IMR-90 (cell line): ENCODE results near the gene STX18. TPM values are rescaled to one million over a fixed set of nuclear protein-coding genes. Genes with fewer than 3 reads are reported as not detected.

Source experiments
- ATAC-seq: fragments of 200-7000 bp; cut with Tn5 transposase; 2 replicates; pipeline ENCODE4 v1.9.1; 2020; ENCODE audit warnings: low read depth, mild to moderate bottlenecking, moderate library complexity
- BruUV-seq: library from RNA; stranded (reverse); fragments of 400-500 nt; replicated peaks from 2 replicates; lab custom pipeline; 2021; lab: Mats Ljungman, UMichigan
- CTCF ChIA-PET: fragments of 300-600 bp; formaldehyde crosslinking; extraction: SDS; loops from one replicate; lab custom pipeline; 2021; ENCODE audit warnings: antibody characterized with exemption; lab: Yijun Ruan, JAX
- POLR2A ChIA-PET: fragments of 300-600 bp; sonication (Branson Sonifier 250); formaldehyde crosslinking; loops from one replicate; lab custom pipeline; 2022; ENCODE audit warnings: antibody characterized with exemption; ENCODE audit not compliant: unreplicated experiment; lab: Charles Lee
- DNase-seq: peaks from one replicate; pipeline ENCODE4 v3.0.0; 2013
- H2AFZ ChIP-seq: replicated peaks from 2 replicates; pipeline ENCODE3; 2013; ENCODE audit warnings: low read length, mild to moderate bottlenecking; ENCODE audit not compliant: poor library complexity
- H2AK5ac ChIP-seq: 2 replicates; pipeline ENCODE4 v1.6.1; 2013; ENCODE audit warnings: low read depth, low read length, inconsistent platforms
- H2AK9ac ChIP-seq: replicated peaks from 2 replicates; pipeline ENCODE3; 2013; ENCODE audit warnings: mild to moderate bottlenecking, low read depth, low read length, moderate library complexity; ENCODE audit not compliant: poor library complexity
- H2BK120ac ChIP-seq: 2 replicates; pipeline ENCODE4 v1.6.1; 2013; ENCODE audit warnings: low read depth, low read length, inconsistent platforms
- H2BK15ac ChIP-seq: 3 replicates; pipeline ENCODE4 v1.6.1; 2013; ENCODE audit warnings: low read depth, low read length, inconsistent platforms
- H2BK20ac ChIP-seq: 2 replicates; pipeline ENCODE4 v1.6.1; 2013; ENCODE audit warnings: low read depth, mild to moderate bottlenecking, inconsistent platforms, low read length, moderate library complexity
- H2BK5ac ChIP-seq: 2 replicates; pipeline ENCODE4 v1.6.1; 2013; ENCODE audit warnings: mild to moderate bottlenecking, low read depth, low read length, inconsistent platforms; ENCODE audit not compliant: poor library complexity, severe bottlenecking
- H3K14ac ChIP-seq: replicated peaks from 2 replicates; pipeline ENCODE4 v1.6.1; 2013; ENCODE audit warnings: low read depth, low read length, inconsistent platforms
- H3K18ac ChIP-seq: 2 replicates; pipeline ENCODE4 v1.6.1; 2013; ENCODE audit warnings: low read depth, low read length, control low read depth
- H3K23ac ChIP-seq: 2 replicates; pipeline ENCODE4 v1.6.1; 2013; ENCODE audit warnings: low read depth, low read length, inconsistent platforms
- H3K27ac ChIP-seq: 2 replicates; pipeline ENCODE4 v1.5.1; 2013; ENCODE audit warnings: mild to moderate bottlenecking, control low read depth, low read length; ENCODE audit not compliant: insufficient read depth
- H3K27me3 ChIP-seq: 2 replicates; pipeline ENCODE4 v1.6.1; 2013; ENCODE audit warnings: low read length; ENCODE audit not compliant: control insufficient read depth, insufficient read depth
- H3K36me3 ChIP-seq: 2 replicates; pipeline ENCODE4 v1.6.1; 2013; ENCODE audit warnings: low read length, mixed read lengths; ENCODE audit not compliant: control insufficient read depth, insufficient read depth
- H3K4ac ChIP-seq: 2 replicates; pipeline ENCODE4 v1.6.1; 2013; ENCODE audit warnings: low read depth, low read length, inconsistent platforms
- H3K4me1 ChIP-seq: 2 replicates; pipeline ENCODE4 v1.6.1; 2013; ENCODE audit warnings: low read length, mixed read lengths; ENCODE audit not compliant: control insufficient read depth, insufficient read depth
- H3K4me2 ChIP-seq: 2 replicates; pipeline ENCODE4 v1.6.1; 2013; ENCODE audit warnings: low read depth, mild to moderate bottlenecking, control low read depth, low read length, moderate library complexity
- H3K4me3 ChIP-seq: 2 replicates; pipeline ENCODE4 v1.5.1; 2013; ENCODE audit warnings: low read depth, mild to moderate bottlenecking, control low read depth, low read length, moderate library complexity; ENCODE audit not compliant: insufficient read depth
- H3K56ac ChIP-seq: 2 replicates; pipeline ENCODE4 v1.6.1; 2013; ENCODE audit warnings: low read length, inconsistent platforms; ENCODE audit not compliant: insufficient read depth; ENCODE audit errors: extremely low read depth
- H3K79me1 ChIP-seq, 2 experiments: 2 replicates each; pipeline ENCODE4 v1.6.1; 2013; ENCODE audit warnings: low read length in 2 of 2, inconsistent platforms in 1 of 2, low read depth in 1 of 2
- H3K9ac ChIP-seq: 2 replicates; pipeline ENCODE4 v1.6.1; 2013; ENCODE audit warnings: low read depth, low read length, control low read depth
- H3K9me1 ChIP-seq: 2 replicates; pipeline ENCODE4 v1.6.1; 2013; ENCODE audit warnings: low read length, inconsistent platforms; ENCODE audit not compliant: insufficient read depth
- H3K9me3 ChIP-seq: 2 replicates; pipeline ENCODE4 v1.6.1; 2013; ENCODE audit warnings: low read length; ENCODE audit not compliant: control insufficient read depth, insufficient read depth
- H4K20me1 ChIP-seq: 2 replicates; pipeline ENCODE4 v1.6.1; 2013; ENCODE audit warnings: low read length, inconsistent platforms; ENCODE audit not compliant: insufficient read depth
- H4K5ac ChIP-seq: 2 replicates; pipeline ENCODE4 v1.6.1; 2013; ENCODE audit warnings: mild to moderate bottlenecking, low read depth, low read length, control low read depth
- H4K8ac ChIP-seq, 2 experiments: 2 replicates each; pipeline ENCODE4 v1.6.1; 2013; ENCODE audit warnings: low read depth in 2 of 2, low read length in 2 of 2, control low read depth in 1 of 2, inconsistent platforms in 1 of 2
- H4K91ac ChIP-seq: 2 replicates; pipeline ENCODE4 v1.6.1; 2013; ENCODE audit warnings: low read depth, low read length, inconsistent platforms; ENCODE audit not compliant: insufficient read depth
- BHLHE40 ChIP-seq: fragments of 150-350 bp; IDR thresholded peaks from 2 replicates; pipeline ENCODE4 v1.6.1; 2016; ENCODE audit warnings: mild to moderate bottlenecking, low read depth, low read length
- CEBPB ChIP-seq: IDR thresholded peaks from 2 replicates; pipeline ENCODE4 v1.6.1; 2012; ENCODE audit warnings: low read depth, low read length, improper control_type of control experiment
- CHD1 ChIP-seq: IDR thresholded peaks from 2 replicates; pipeline ENCODE4 v1.6.1; 2012; ENCODE audit warnings: low read depth, low read length, improper control_type of control experiment
- MAFK ChIP-seq: IDR thresholded peaks from 2 replicates; pipeline ENCODE4 v1.6.1; 2012; ENCODE audit warnings: low read depth, low read length, improper control_type of control experiment
- MAZ ChIP-seq: IDR thresholded peaks from 2 replicates; pipeline ENCODE4 v1.6.1; 2012; ENCODE audit warnings: low read depth, mild to moderate bottlenecking, low read length, improper control_type of control experiment, moderate library complexity, borderline replicate concordance
- MXI1 ChIP-seq: IDR thresholded peaks from 2 replicates; pipeline ENCODE4 v1.6.1; 2012; ENCODE audit warnings: low read depth, mild to moderate bottlenecking, low read length, moderate library complexity, borderline replicate concordance
- NFE2L2 ChIP-seq: fragments of 150-350 bp; IDR thresholded peaks from 2 replicates; pipeline ENCODE4 v1.6.1; 2016; ENCODE audit warnings: low read depth, mild to moderate bottlenecking, low read length
- POLR2A ChIP-seq: IDR thresholded peaks from 2 replicates; pipeline ENCODE4 v1.6.1; 2012; ENCODE audit warnings: mild to moderate bottlenecking, low read depth, low read length
- RAD21 ChIP-seq: IDR thresholded peaks from 2 replicates; pipeline ENCODE4 v1.6.1; 2012; ENCODE audit warnings: low read length, improper control_type of control experiment
- RCOR1 ChIP-seq: IDR thresholded peaks from 2 replicates; pipeline ENCODE4 v1.6.1; 2012; ENCODE audit warnings: mild to moderate bottlenecking, low read length, improper control_type of control experiment; ENCODE audit not compliant: insufficient replicate concordance
- RFX5 ChIP-seq: IDR thresholded peaks from 2 replicates; pipeline ENCODE4 v1.8.0; 2012; ENCODE audit warnings: low read depth, mild to moderate bottlenecking, low read length, moderate library complexity
- USF2 ChIP-seq: fragments of 150-350 bp; IDR thresholded peaks from 2 replicates; pipeline ENCODE4 v1.6.1; 2017; ENCODE audit warnings: mild to moderate bottlenecking, antibody characterized with exemption, low read length, low read depth
- WGBS, 2 experiments: methylation state at CpG; one replicate each; pipeline versions ENCODE4 v1.1.5 to v1.1.7; 2013; ENCODE audit warnings: missing lambda C conversion rate in 2 of 2; ENCODE audit not compliant: insufficient read length in 1 of 2; ENCODE audit errors: extremely low coverage in 2 of 2; 5-methylcytosine and 5-hydroxymethylcytosine counted together
- dilution Hi-C: fragments of 300-500 bp; cut with HindIII; formaldehyde crosslinking; loops from one replicate; pipeline ENCODE4 v1.14.3; 2018; ENCODE audit warnings: low sequenced_read_pairs; ENCODE audit not compliant: unreplicated experiment
- in situ Hi-C: fragments of 300-500 bp; cut with MboI; formaldehyde crosslinking; loops from 3 replicates; pipeline ENCODE4 v1.14.3; 2019; ENCODE audit warnings: low sequenced_read_pairs, inconsistent platforms, mixed read lengths
- intact Hi-C: fragments of 100-400 bp; cut with micrococcal nuclease; formaldehyde crosslinking; loops from 2 replicates; pipeline ENCODE4 v1.10.0; 2022
- polyA plus RNA-seq, 3 experiments: library from polyadenylated mRNA; depleted of rRNA; stranded (reverse); fragments of >200 nt; gene quantifications; 2 replicates each; pipeline ENCODE4 v1.2.3, GENCODE V29; 2012; ENCODE audit warnings: low replicate concordance in 1 of 3
- total RNA-seq: library from RNA; depleted of rRNA; stranded (reverse); fragments of >200 nt; gene quantifications from 2 replicates; pipeline ENCODE4 v1.2.3, GENCODE V29; 2012

Gene STX18
- total and polyA plus RNA-seq, 2 of the 4 experiments (the other 2 are of a cell fraction), result 20.1 to 23.4 TPM

- dilution Hi-C loops (no loop called here), intact Hi-C loops (no loop called here), in situ Hi-C loops (no loop called here)
- ATAC-seq (no peak), DNase-seq (no peak)
- Histone ChIP-seq H3K4ac (no peak overlapping the region), H2AK9ac (no peak overlapping the region), H3K4me2 (no peak overlapping the region), H3K9me1 (no peaks in the 10 kb centered on the region), H3K27ac (no peak overlapping the region), H3K14ac (no peak overlapping the region), H3K56ac (no peak overlapping the region), H2BK20ac (no peak overlapping the region), H3K23ac (no peak overlapping the region), H4K20me1 (no peaks in the 10 kb centered on the region), H3K4me1 (no peaks in the 10 kb centered on the region), H3K4me3 (no peak overlapping the region), H3K9me3 (no peaks in the 10 kb centered on the region), H3K18ac (no peak overlapping the region), H3K27me3 (peaks cover 10% of the 10 kb centered on the region; the same call in 1 of the 2 replicates), H3K79me1 (no peaks in the 10 kb centered on the region), H2AK5ac (no peak overlapping the region), H2BK15ac (no peak overlapping the region), H4K91ac (no peak overlapping the region), H2BK5ac (no peak overlapping the region), H3K9ac (no peak overlapping the region), H2BK120ac (no peak overlapping the region), H4K5ac (no peak overlapping the region), H4K8ac (no peak overlapping the region), H2AFZ (no peak overlapping the region), H3K36me3 (no peaks in the 10 kb centered on the region)
- no TSS peak for BruUV-seq
- WGBS, 2 experiments, result 87% methylated on average over 19 of the region's 23 CpGs; no CpG with 5 or more reads in 1 of the 2 experiments
- ChIA-PET POLR2A (no interaction called here), CTCF (no interaction called here)
- no peak for TF ChIP-seq RCOR1
- TF ChIP-seq POLR2A, result no peak
- TF ChIP-seq BHLHE40, result no peak
- TF ChIP-seq RFX5, result no peak
- no peak for TF ChIP-seq MAFK
- TF ChIP-seq MXI1, result no peak
- TF ChIP-seq USF2, result no peak
- TF ChIP-seq MAZ, result no peak
- no peak for TF ChIP-seq CEBPB
- no peak for TF ChIP-seq RAD21
- no peak for TF ChIP-seq NFE2L2
- TF ChIP-seq CHD1, result no peak
Observed at GRCh38 chr4:4409416-4410115, 132.3 kb downstream of the STX18 start.
